SK-N-SH treated with all-trans-retinoic acid at 6 μM for 48 hours (cell line): ENCODE data around the gene SURF6.

Experiments
- ARNTL ChIP-seq: fragments of 450-650 bp; formaldehyde crosslinking; IDR thresholded peaks from 2 replicates; pipeline ENCODE4 v1.5.0; 2020; ENCODE audit warnings: low read depth, mild to moderate bottlenecking, moderate library complexity, borderline replicate concordance
- CSDC2 ChIP-seq: fragments of 250-450 bp; sonication (Bioruptor Pico); IDR thresholded peaks from 2 replicates; pipeline ENCODE4 v1.5.0; 2020; ENCODE audit warnings: mild to moderate bottlenecking, moderate library complexity
- ISL1 ChIP-seq: fragments of 250-450 bp; sonication (Bioruptor Pico); IDR thresholded peaks from 2 replicates; pipeline ENCODE4 v2.1.2; 2022; ENCODE audit warnings: mild to moderate bottlenecking, moderate library complexity
- PPARA ChIP-seq: fragments of 250-450 bp; sonication (Bioruptor Pico); IDR thresholded peaks from 2 replicates; pipeline ENCODE4 v1.5.0; 2020; ENCODE audit warnings: mild to moderate bottlenecking, borderline replicate concordance
- RARB ChIP-seq: fragments of 250-450 bp; sonication (Bioruptor Pico); IDR thresholded peaks from 2 replicates; pipeline ENCODE4 v1.8.0; 2021; ENCODE audit warnings: mild to moderate bottlenecking, moderate library complexity
- SNAI2 ChIP-seq: fragments of 250-450 bp; sonication (Bioruptor Pico); IDR thresholded peaks from 2 replicates; pipeline ENCODE4 v1.5.0; 2020; ENCODE audit warnings: mild to moderate bottlenecking, moderate library complexity
- TCF4 ChIP-seq: fragments of 250-450 bp; sonication (Bioruptor Pico); IDR thresholded peaks from 2 replicates; pipeline ENCODE4 v1.8.0; 2021; ENCODE audit warnings: mild to moderate bottlenecking, moderate library complexity, borderline replicate concordance
- ZFP3 ChIP-seq: fragments of 250-450 bp; sonication (Bioruptor Pico); IDR thresholded peaks from 2 replicates; pipeline ENCODE4 v1.5.0; 2020; ENCODE audit warnings: mild to moderate bottlenecking, moderate library complexity
- ZNF565 ChIP-seq: fragments of 450-650 bp; formaldehyde crosslinking; conservative IDR thresholded peaks from 2 replicates; pipeline ENCODE4 v1.5.0; 2020; ENCODE audit warnings: low read depth, mild to moderate bottlenecking, moderate library complexity
- ZNF8 ChIP-seq: fragments of 450-650 bp; formaldehyde crosslinking; IDR thresholded peaks from 2 replicates; pipeline ENCODE4 v1.5.0; 2020; ENCODE audit warnings: mild to moderate bottlenecking, moderate library complexity
- TF ChIP-seq, protein P1 (sequence below): fragments of 250-450 bp; sonication (Bioruptor Pico); IDR thresholded peaks from 2 replicates; pipeline ENCODE4 v1.8.0; 2021; ENCODE audit warnings: low read depth, mild to moderate bottlenecking, moderate library complexity, borderline replicate concordance
- TF ChIP-seq, protein P2 (sequence below): fragments of 250-450 bp; sonication (Bioruptor Pico); IDR thresholded peaks from 2 replicates; pipeline ENCODE4 v1.5.1; 2020; ENCODE audit warnings: low read depth, mild to moderate bottlenecking, moderate library complexity
- TF ChIP-seq, protein P3 (sequence below): fragments of 250-450 bp; sonication (Bioruptor Pico); IDR thresholded peaks from 2 replicates; pipeline ENCODE4 v1.8.0; 2020; ENCODE audit warnings: mild to moderate bottlenecking, moderate library complexity, borderline replicate concordance

DNA sequence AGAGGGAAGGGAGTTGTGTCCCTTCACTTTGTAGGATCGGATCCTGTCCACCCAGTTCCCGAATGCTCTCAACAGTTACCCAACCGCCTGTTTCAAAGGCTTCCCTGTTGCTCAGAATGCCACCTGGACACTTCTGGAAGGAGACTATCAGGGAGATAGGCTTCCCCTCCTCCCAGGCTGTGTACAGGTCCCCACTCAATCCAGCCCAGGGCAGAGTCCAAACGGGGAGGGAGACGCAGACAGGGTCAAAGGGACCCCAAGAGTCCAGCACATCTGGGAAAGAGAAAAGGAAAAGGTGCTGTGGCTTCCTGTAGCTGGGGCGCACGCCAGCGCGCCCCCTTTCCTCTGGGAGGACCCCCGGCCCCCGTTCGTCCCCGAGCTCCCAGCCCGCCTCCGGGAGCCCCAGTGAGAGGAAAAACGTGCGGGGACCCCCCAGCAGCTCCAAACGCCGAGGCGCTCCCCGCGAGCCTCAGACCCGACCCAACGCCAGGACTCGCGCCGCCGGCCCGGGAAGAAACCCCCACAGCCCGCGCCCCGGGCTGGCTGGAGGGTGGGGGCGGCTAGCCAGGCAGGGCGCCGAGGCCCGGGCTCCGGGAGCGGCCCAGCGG lies 39.2 kb upstream of the SURF6 start:
- TF ChIP-seq ZFP3 (CRISPR knock-in tag), result no peak
- no peak for TF ChIP-seq RARB (CRISPR knock-in tag)
- TF ChIP-seq ISL1 (CRISPR knock-in tag), result no peak
- TF ChIP-seq SNAI2, result no peak
- TF ChIP-seq CSDC2 (CRISPR knock-in tag), result no peak
- TF ChIP-seq, protein P1, sequence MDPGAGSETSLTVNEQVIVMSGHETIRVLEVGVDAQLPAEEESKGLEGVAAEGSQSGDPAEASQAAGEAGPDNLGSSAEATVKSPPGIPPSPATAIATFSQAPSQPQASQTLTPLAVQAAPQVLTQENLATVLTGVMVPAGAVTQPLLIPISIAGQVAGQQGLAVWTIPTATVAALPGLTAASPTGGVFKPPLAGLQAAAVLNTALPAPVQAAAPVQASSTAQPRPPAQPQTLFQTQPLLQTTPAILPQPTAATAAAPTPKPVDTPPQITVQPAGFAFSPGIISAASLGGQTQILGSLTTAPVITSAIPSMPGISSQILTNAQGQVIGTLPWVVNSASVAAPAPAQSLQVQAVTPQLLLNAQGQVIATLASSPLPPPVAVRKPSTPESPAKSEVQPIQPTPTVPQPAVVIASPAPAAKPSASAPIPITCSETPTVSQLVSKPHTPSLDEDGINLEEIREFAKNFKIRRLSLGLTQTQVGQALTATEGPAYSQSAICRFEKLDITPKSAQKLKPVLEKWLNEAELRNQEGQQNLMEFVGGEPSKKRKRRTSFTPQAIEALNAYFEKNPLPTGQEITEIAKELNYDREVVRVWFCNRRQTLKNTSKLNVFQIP, result no peak
- no peak for TF ChIP-seq ZNF8 (CRISPR knock-in tag)
- TF ChIP-seq, protein P2, sequence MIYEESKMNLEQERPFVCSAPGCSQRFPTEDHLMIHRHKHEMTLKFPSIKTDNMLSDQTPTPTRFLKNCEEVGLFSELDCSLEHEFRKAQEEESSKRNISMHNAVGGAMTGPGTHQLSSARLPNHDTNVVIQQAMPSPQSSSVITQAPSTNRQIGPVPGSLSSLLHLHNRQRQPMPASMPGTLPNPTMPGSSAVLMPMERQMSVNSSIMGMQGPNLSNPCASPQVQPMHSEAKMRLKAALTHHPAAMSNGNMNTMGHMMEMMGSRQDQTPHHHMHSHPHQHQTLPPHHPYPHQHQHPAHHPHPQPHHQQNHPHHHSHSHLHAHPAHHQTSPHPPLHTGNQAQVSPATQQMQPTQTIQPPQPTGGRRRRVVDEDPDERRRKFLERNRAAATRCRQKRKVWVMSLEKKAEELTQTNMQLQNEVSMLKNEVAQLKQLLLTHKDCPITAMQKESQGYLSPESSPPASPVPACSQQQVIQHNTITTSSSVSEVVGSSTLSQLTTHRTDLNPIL (CRISPR knock-in tag), result no peak
- no peak for TF ChIP-seq PPARA
- TF ChIP-seq, protein P3, sequence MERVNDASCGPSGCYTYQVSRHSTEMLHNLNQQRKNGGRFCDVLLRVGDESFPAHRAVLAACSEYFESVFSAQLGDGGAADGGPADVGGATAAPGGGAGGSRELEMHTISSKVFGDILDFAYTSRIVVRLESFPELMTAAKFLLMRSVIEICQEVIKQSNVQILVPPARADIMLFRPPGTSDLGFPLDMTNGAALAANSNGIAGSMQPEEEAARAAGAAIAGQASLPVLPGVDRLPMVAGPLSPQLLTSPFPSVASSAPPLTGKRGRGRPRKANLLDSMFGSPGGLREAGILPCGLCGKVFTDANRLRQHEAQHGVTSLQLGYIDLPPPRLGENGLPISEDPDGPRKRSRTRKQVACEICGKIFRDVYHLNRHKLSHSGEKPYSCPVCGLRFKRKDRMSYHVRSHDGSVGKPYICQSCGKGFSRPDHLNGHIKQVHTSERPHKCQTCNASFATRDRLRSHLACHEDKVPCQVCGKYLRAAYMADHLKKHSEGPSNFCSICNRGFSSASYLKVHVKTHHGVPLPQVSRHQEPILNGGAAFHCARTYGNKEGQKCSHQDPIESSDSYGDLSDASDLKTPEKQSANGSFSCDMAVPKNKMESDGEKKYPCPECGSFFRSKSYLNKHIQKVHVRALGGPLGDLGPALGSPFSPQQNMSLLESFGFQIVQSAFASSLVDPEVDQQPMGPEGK (CRISPR knock-in tag), result no peak
- TF ChIP-seq ZNF565, result no peak
- no peak for TF ChIP-seq ARNTL (CRISPR knock-in tag)
- no peak for TF ChIP-seq TCF4
